ENCODE results near the gene ATP2B2. TPM values are rescaled to one million over a fixed set of nuclear protein-coding genes. Genes with fewer than 3 reads are reported as not detected.

The ATP2B2 gene
- total and polyA plus RNA-seq, 2 of the 8 experiments (the other 6 are each of a cell fraction or from before 2014, with no cell fraction given): 0.14 to 1.2 TPM

GRCh38 chr3:10413041-10413440, 92.3 kb downstream of the ATP2B2 start:
- Histone ChIP-seq H3K27ac (ENCODE audit: low read depth, low read length) (no peak overlapping the region), H2BK20ac (ENCODE audit: low read length) (no peak overlapping the region), H2BK12ac (ENCODE audit: low read depth, low read length) (no peak overlapping the region), H3K36me3 (ENCODE audit: control insufficient read depth in 2 of 4, insufficient read depth in 4 of 4, low read length in 3 of 4) (no peaks in the 10 kb centered on the region), H3K56ac (replicated peaks; ENCODE audit: insufficient read length, low read depth, low read length) (no peak overlapping the region), H4K5ac (ENCODE audit: insufficient read length, low read depth, low read length) (no peak overlapping the region), H3K23me2 (ENCODE audit: low read depth, low read length) (no peaks in the 10 kb centered on the region; the same call in 1 of the 2 replicates), H3K18ac (ENCODE audit: extremely low read depth, low read length) (no peak overlapping the region), H2BK15ac (ENCODE audit: low read length) (no peak overlapping the region), H3K4me3 (ENCODE audit: extremely low read depth in 1 of 4, insufficient read depth in 2 of 4, low read depth in 3 of 4, low read length in 4 of 4) (no peak overlapping the region), H3K4ac (replicated peaks; ENCODE audit: insufficient read length, low read depth, low read length) (no peak overlapping the region), H3K4me1 (replicated peaks in 1 of 4; ENCODE audit: control insufficient read depth in 3 of 4, insufficient read depth in 4 of 4, low read length in 3 of 4) (no peaks in the 10 kb centered on the region), H3K79me1 (ENCODE audit: low read depth, low read length) (no peaks in the 10 kb centered on the region), H3K23ac (ENCODE audit: insufficient read length) (no peak overlapping the region), H3K14ac (ENCODE audit: insufficient read length) (no peak overlapping the region), H4K8ac (ENCODE audit: extremely low read depth, insufficient read depth, low read length) (no peak overlapping the region), H3K27me3 (replicated peaks in 1 of 4; ENCODE audit: control insufficient read depth in 3 of 4, extremely low read depth in 1 of 4, insufficient read depth in 3 of 4, low read length in 3 of 4) (no peaks in the 10 kb centered on the region), H2AFZ (ENCODE audit: low read length) (no peak overlapping the region), H3K79me2 (ENCODE audit: control insufficient read depth in 1 of 2, insufficient read depth in 2 of 2, low read length in 2 of 2) (no peaks in the 10 kb centered on the region), H2AK5ac (ENCODE audit: low read depth, low read length) (no peak overlapping the region), H3K9me3 (ENCODE audit: insufficient read depth in 2 of 2, low read depth in 1 of 2, low read length in 1 of 2) (no peaks in the 10 kb centered on the region), H3K9ac (replicated peaks in 1 of 4; ENCODE audit: extremely low read depth in 1 of 4, low read depth in 3 of 4, low read length in 3 of 4) (no peak overlapping the region), H2BK120ac (replicated peaks; ENCODE audit: low read depth, low read length) (no peak overlapping the region), H2BK5ac (ENCODE audit: low read depth, low read length) (no peak overlapping the region), H4K20me1 (replicated peaks in 1 of 2; ENCODE audit: control insufficient read depth in 1 of 2, insufficient read depth in 2 of 2, low read length in 2 of 2) (no peaks in the 10 kb centered on the region), H4K91ac (replicated peaks; ENCODE audit: insufficient read length, low read length) (no peak overlapping the region), H3K4me2 (ENCODE audit: insufficient read depth in 1 of 2, low read depth in 2 of 2, low read length in 2 of 2) (no peak overlapping the region)
- 87% methylated on average over 4 of the region's 4 CpGs; no CpG with 5 or more reads in 1 of the 2 experiments for WGBS, 2 experiments (ENCODE audit: extremely low coverage in 1 of 2, insufficient coverage in 1 of 2, insufficient read length in 1 of 2, insufficient replicate concordance in 2 of 2, low coverage in 1 of 2, low lambda C conversion rate in 2 of 2, missing lambda C conversion rate in 1 of 2)
- FAIRE-seq (no peak), DNase-seq (ENCODE audit: low read depth in 1 of 2, low spot score in 2 of 2) (no peak)
- ChIA-PET CTCF (ENCODE audit: partially characterized antibody) (interaction anchor here (1.2 to 8.9 kb wide), 3 partner anchors 11 to 215 kb away, joined by 5 to 46 read pairs (median 15); no protein-coding TSS in a partner anchor), POLR2A (ENCODE audit: partially characterized antibody) (no interaction called here)
- TF ChIP-seq EGR1 (IDR thresholded peaks at IDR 0.05; ENCODE audit: borderline replicate concordance, low read depth, low read length) (no peak), HDAC2 (IDR thresholded peaks at IDR 0.05; ENCODE audit: borderline replicate concordance in 1 of 2, low read depth in 2 of 2, low read length in 2 of 2) (no peak), ATF3 (IDR thresholded peaks at IDR 0.05; ENCODE audit: insufficient read depth, low read depth, low read length) (no peak)

Data from H1 (cell line).